Measurements from ENCODE around the gene GLA. TPM values are rescaled to one million over a fixed set of nuclear protein-coding genes. Genes with fewer than 3 reads are reported as not detected.

The GLA gene
- total RNA-seq, 1 experiment from 2014 or later, result 41.9 TPM

- no peak overlapping the region for H2AK5ac ChIP-seq (ENCODE audit: insufficient read length, low read length)
- no peak overlapping the region for H4K91ac ChIP-seq (ENCODE audit: insufficient read length, low read depth, low read length)
- WGBS (ENCODE audit: extremely low coverage, insufficient read length, low lambda C conversion rate), result no CpG with 5 or more reads among the region's 7 CpGs
- H4K8ac ChIP-seq (replicated peaks; ENCODE audit: insufficient read length, low read depth, low read length), result no peak overlapping the region
- no peak overlapping the region for H4K5ac ChIP-seq (ENCODE audit: insufficient read length, low read depth, low read length)
- Mint-ChIP-seq H3K4me1 (peaks cover 24 to 26% of the 10 kb centered on the region in 2 experiments), H3K9me3 (peaks cover 73 to 79% of the 10 kb centered on the region in 2 experiments), H3K36me3 (ENCODE audit: insufficient read depth in 1 of 3, low read depth in 3 of 3) (peaks cover 20 to 40% (median 35%) of the 10 kb centered on the region in 3 experiments), H3K4me3 (no peak overlapping the region; a peak in 1 of 5 replicates), H3K27me3 (ENCODE audit: low read depth) (no peaks in the 10 kb centered on the region; the same call in none of the 2 replicates), H3K27ac (no peak overlapping the region)
- no peak overlapping the region for H2BK120ac ChIP-seq (ENCODE audit: low read depth, low read length, poor library complexity, severe bottlenecking)
- H3K79me2 ChIP-seq (ENCODE audit: insufficient read depth, low read length), result no peaks in the 10 kb centered on the region
- no peak for TF ChIP-seq CTCF (conservative IDR thresholded peaks at IDR 0.05)
- no peak overlapping the region for H3K9ac ChIP-seq (ENCODE audit: extremely low read depth, insufficient read length, low read length)
- H2BK15ac ChIP-seq (ENCODE audit: low read depth, low read length), result no peak overlapping the region
- H2AFZ ChIP-seq (ENCODE audit: low read length), result no peak overlapping the region
- no peak overlapping the region for H3K4ac ChIP-seq (ENCODE audit: low read depth, low read length)
- no peak overlapping the region for H3K18ac ChIP-seq (ENCODE audit: insufficient read length, low read depth, low read length)
- no peaks in the 10 kb centered on the region for H3K4me1 ChIP-seq (ENCODE audit: insufficient read depth, low read length)
- no peaks in the 10 kb centered on the region for H3K79me1 ChIP-seq (ENCODE audit: insufficient read depth, low read depth, low read length, poor library complexity, severe bottlenecking)
- H2BK12ac ChIP-seq (ENCODE audit: insufficient read length, low read depth, low read length), result no peak overlapping the region
- H3K23me2 ChIP-seq (ENCODE audit: insufficient read length, low read depth, low read length, poor library complexity, severe bottlenecking), result no peaks in the 10 kb centered on the region
- no peak for DNase-seq
- H2BK5ac ChIP-seq (ENCODE audit: insufficient read length, low read length), result no peak overlapping the region
- H4K20me1 ChIP-seq (ENCODE audit: control insufficient read depth, insufficient read depth, insufficient read length), result no peaks in the 10 kb centered on the region
- no peak overlapping the region for H3K23ac ChIP-seq (ENCODE audit: insufficient read length, low read depth, low read length)
- no peak overlapping the region for H2BK20ac ChIP-seq (ENCODE audit: low read depth, low read length, poor library complexity, severe bottlenecking)
- no peak overlapping the region for H3K4me2 ChIP-seq (ENCODE audit: insufficient read depth, insufficient read length, low read length)
- H3K14ac ChIP-seq (ENCODE audit: insufficient read depth, low read length), result no peak overlapping the region
- no peak overlapping the region for H3K27ac ChIP-seq (ENCODE audit: insufficient read length, low read depth, low read length)
- no peaks in the 10 kb centered on the region for H3K27me3 ChIP-seq (ENCODE audit: insufficient read depth, low read length)
- H3T11ph ChIP-seq (ENCODE audit: low read length), result no peak overlapping the region
- no peak overlapping the region for H3K56ac ChIP-seq (ENCODE audit: insufficient read length, low read depth, low read length)
- peaks cover 21% of the 10 kb centered on the region for H3K9me3 ChIP-seq (ENCODE audit: control insufficient read depth, low read depth, low read length)
These were observed 9.0 kb upstream of the GLA start for GRCh38 chrX:101416691-101417090.

Data from H9 (cell line).